ENCODE measurements around the gene PEDS1.
A peak's percentile ranks its signal among the peaks of the same experiment; 100 is the strongest.

Gene PEDS1

GRCh38 chr20:50153153-50153499, 397 bp downstream of the PEDS1 start:
- DNase-seq (ENCODE audit: low read depth), result no peak
- TF ChIP-seq CTCF (IDR thresholded peaks at IDR 0.05; ENCODE audit: insufficient read depth, low read depth, low read length, missing control alignments), result no peak
- peak overlapping the region; percentile 87 for H3K4me3 ChIP-seq (ENCODE audit: low read length)

- DNase-seq (ENCODE audit: low read depth), result peak; percentile 85
- TF ChIP-seq CTCF (IDR thresholded peaks at IDR 0.05; ENCODE audit: insufficient read depth, low read depth, low read length, missing control alignments), result peak; percentile 63
- H3K4me3 ChIP-seq (ENCODE audit: low read length), result peak overlapping the region; percentile 87
Measured at GRCh38 chr20:50152394-50153152, 950 bp downstream of the PEDS1 start.

- DNase-seq (ENCODE audit: low read depth), result peak; percentile 87
- TF ChIP-seq CTCF (IDR thresholded peaks at IDR 0.05; ENCODE audit: insufficient read depth, low read depth, low read length, missing control alignments), result no peak
- peak overlapping the region; percentile 39 for H3K4me3 ChIP-seq (ENCODE audit: low read length)
Measured at GRCh38 chr20:50151034-50151743, 2.3 kb downstream of the PEDS1 start.

- no peak for DNase-seq (ENCODE audit: low read depth)
- H3K4me3 ChIP-seq (ENCODE audit: low read length), result peak overlapping the region; percentile 20
- no peak for TF ChIP-seq CTCF (IDR thresholded peaks at IDR 0.05; ENCODE audit: insufficient read depth, low read depth, low read length, missing control alignments)
Measured at GRCh38 chr20:50149481-50150254, 3.9 kb downstream of the PEDS1 start.

- no peak for TF ChIP-seq CTCF (IDR thresholded peaks at IDR 0.05; ENCODE audit: insufficient read depth, low read depth, low read length, missing control alignments)
- peak overlapping the region; percentile 27 for H3K4me3 ChIP-seq (ENCODE audit: low read length)
- peak; percentile 96 for DNase-seq (ENCODE audit: low read depth)
Measured at GRCh38 chr20:50146732-50147662, 6.5 kb downstream of the PEDS1 start.

GRCh38 chr20:50146214-50146613, 7.3 kb downstream of the PEDS1 start:
- DNase-seq (ENCODE audit: low read depth), result no peak
- H3K4me3 ChIP-seq (ENCODE audit: low read length), result peak overlapping the region; percentile 27
- no peak for TF ChIP-seq CTCF (IDR thresholded peaks at IDR 0.05; ENCODE audit: insufficient read depth, low read depth, low read length, missing control alignments)
